MM.1S (cell line): Measurements from ENCODE around the gene KCNK10.

Source experiments
- CTCF ChIP-seq: fragments of 300-600 bp; sonication (generic); IDR thresholded peaks from 2 replicates; pipeline ENCODE4 v1.5.1; 2016; ENCODE audit warnings: antibody characterized with exemption, low read length, mixed read lengths
- EZH2 ChIP-seq: fragments of 300-600 bp; sonication (generic); optimal IDR thresholded peaks from 2 replicates; pipeline ENCODE3; 2017; ENCODE audit warnings: low read depth, mild to moderate bottlenecking, antibody characterized with exemption, low read length, mixed read lengths

GRCh38 chr14:88324491-88324890 lies 1.4 kb upstream of the KCNK10 start:
- TF ChIP-seq CTCF = no peak
- no peak for TF ChIP-seq EZH2
